Activated naive CD4-positive, alpha-beta T cell treated with anti-CD3 and anti-CD28 coated beads, Interleukin-2, amount 50 U/mL, for 16 hours (primary cell): Measurements from ENCODE around the gene ATP5PF.
"Not testable (repeated sequence)": the region's sequence is repeated elsewhere in the genome, so short reads cannot be mapped to it uniquely, and the experiment has no call there.

Experiments
- DNase-seq: peaks from one replicate; pipeline ENCODE4 v3.0.0-alpha.2; 2020

ATP5PF gene

GRCh38 chr21:25734904-25735645, at the start of gene ATP5PF, which contains the start of gene GABPA:
Gene ATP5PF, minus strand, starts transcription at chr21:25734904. Its CDS starts 5,110 bp downstream, at chr21:25729794.
Gene GABPA, plus strand, starts transcription at chr21:25734972. Its CDS starts 6,627 bp downstream, at chr21:25741599.
- DNase-seq: peak; percentile 97

- DNase-seq: not testable (repeated sequence)
Measured at GRCh38 chr21:25778126-25778875, 43.6 kb upstream of the ATP5PF start.

- DNase-seq: no peak
Measured at GRCh38 chr21:25776440-25776839, 41.7 kb upstream of the ATP5PF start.

GRCh38 chr21:25772686-25773085, 38.0 kb upstream of the ATP5PF start:
- no peak for DNase-seq

GRCh38 chr21:25767921-25768320, 33.2 kb upstream of the ATP5PF start:
- no peak for DNase-seq

GRCh38 chr21:25764065-25764464, 29.4 kb upstream of the ATP5PF start:
- DNase-seq: no peak

- no peak for DNase-seq
Measured at GRCh38 chr21:25760677-25761076, 26.0 kb upstream of the ATP5PF start.

GRCh38 chr21:25760061-25760460, 25.4 kb upstream of the ATP5PF start:
- no peak for DNase-seq

- DNase-seq: no peak
Measured at GRCh38 chr21:25759573-25759972, 24.9 kb upstream of the ATP5PF start.

- DNase-seq: no peak
Measured at GRCh38 chr21:25757531-25757930, 22.8 kb upstream of the ATP5PF start.

- no peak for DNase-seq
Measured at GRCh38 chr21:25756190-25756932, 21.7 kb upstream of the ATP5PF start.

- DNase-seq: no peak
Measured at GRCh38 chr21:25752416-25752815, 17.7 kb upstream of the ATP5PF start.

GRCh38 chr21:25750085-25750484, 15.4 kb upstream of the ATP5PF start:
- DNase-seq: no peak

GRCh38 chr21:25744854-25745253, 10.2 kb upstream of the ATP5PF start:
- no peak for DNase-seq

GRCh38 chr21:25742900-25743299, 8.2 kb upstream of the ATP5PF start:
- no peak for DNase-seq

GRCh38 chr21:25737421-25737820, 2.7 kb upstream of the ATP5PF start:
- DNase-seq: no peak

- peak; percentile 79 for DNase-seq
Measured at GRCh38 chr21:25735646-25736597, 1.2 kb upstream of the ATP5PF start.

- no peak for DNase-seq
Measured at GRCh38 chr21:25734654-25734903, 125 bp downstream of the ATP5PF start.

GRCh38 chr21:25733859-25734653, 648 bp downstream of the ATP5PF start:
- DNase-seq: peak; percentile 51

- no peak for DNase-seq
Measured at GRCh38 chr21:25732091-25732760, 2.5 kb downstream of the ATP5PF start.

- no peak for DNase-seq
Measured at GRCh38 chr21:25722631-25723030, 12.1 kb downstream of the ATP5PF start.
